ENCODE measurements around the gene MAG. TPM values are rescaled to one million over a fixed set of nuclear protein-coding genes. Genes with fewer than 3 reads are reported as not detected.

The MAG gene
- total RNA-seq, 1 experiment from 2014 or later: not detected

DNA sequence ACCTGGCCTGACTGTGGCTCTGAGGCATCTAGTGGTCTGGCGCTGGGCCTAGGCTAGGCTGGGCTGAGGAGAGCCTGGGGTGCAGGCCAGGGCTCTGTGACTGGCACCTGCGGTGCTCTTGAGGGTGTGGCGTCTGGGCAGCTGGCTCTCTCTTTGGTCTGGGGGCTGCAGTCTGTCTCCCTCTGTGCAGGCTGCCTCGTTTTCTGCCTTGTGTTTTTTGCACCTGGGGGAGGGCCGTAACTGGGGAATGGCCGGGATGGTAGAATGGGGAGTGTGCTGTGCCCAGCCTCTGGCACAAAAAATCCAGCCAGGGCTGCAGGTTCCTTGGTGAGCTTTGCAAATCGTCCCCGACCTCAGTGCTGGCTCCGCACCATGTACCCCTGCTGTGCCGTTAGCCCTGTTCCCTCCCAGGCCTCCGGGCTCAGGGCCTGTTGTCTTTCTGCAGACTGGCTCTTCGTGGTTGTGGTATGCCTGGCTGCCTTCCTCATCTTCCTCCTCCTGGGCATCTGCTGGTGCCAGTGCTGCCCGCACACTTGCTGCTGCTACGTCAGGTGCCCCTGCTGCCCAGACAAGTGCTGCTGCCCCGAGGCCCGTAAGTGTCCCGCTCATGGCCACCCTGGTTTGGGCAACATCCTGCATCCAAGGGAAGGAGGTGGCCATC, 29.7 kb upstream of the MAG start:
- peak; percentile 23 for DNase-seq
- H2BK120ac ChIP-seq (ENCODE audit: low read depth, low read length, poor library complexity, severe bottlenecking): no peak overlapping the region
- H2BK5ac ChIP-seq (ENCODE audit: insufficient read length, low read length): no peak overlapping the region
- no peak overlapping the region for H2BK20ac ChIP-seq (ENCODE audit: low read depth, low read length, poor library complexity, severe bottlenecking)
- WGBS (ENCODE audit: extremely low coverage, insufficient read length, low lambda C conversion rate): no CpG with 5 or more reads among the region's 17 CpGs
- no peak overlapping the region for H3K14ac ChIP-seq (ENCODE audit: insufficient read depth, low read length)
- H2BK12ac ChIP-seq (ENCODE audit: insufficient read length, low read depth, low read length): no peak overlapping the region
- H4K5ac ChIP-seq (ENCODE audit: insufficient read length, low read depth, low read length): no peak overlapping the region
- no peaks in the 10 kb centered on the region for H3K79me2 ChIP-seq (ENCODE audit: insufficient read depth, low read length)
- TF ChIP-seq, protein P1, sequence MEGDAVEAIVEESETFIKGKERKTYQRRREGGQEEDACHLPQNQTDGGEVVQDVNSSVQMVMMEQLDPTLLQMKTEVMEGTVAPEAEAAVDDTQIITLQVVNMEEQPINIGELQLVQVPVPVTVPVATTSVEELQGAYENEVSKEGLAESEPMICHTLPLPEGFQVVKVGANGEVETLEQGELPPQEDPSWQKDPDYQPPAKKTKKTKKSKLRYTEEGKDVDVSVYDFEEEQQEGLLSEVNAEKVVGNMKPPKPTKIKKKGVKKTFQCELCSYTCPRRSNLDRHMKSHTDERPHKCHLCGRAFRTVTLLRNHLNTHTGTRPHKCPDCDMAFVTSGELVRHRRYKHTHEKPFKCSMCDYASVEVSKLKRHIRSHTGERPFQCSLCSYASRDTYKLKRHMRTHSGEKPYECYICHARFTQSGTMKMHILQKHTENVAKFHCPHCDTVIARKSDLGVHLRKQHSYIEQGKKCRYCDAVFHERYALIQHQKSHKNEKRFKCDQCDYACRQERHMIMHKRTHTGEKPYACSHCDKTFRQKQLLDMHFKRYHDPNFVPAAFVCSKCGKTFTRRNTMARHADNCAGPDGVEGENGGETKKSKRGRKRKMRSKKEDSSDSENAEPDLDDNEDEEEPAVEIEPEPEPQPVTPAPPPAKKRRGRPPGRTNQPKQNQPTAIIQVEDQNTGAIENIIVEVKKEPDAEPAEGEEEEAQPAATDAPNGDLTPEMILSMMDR (conservative IDR thresholded peaks at IDR 0.05): no peak
- no peaks in the 10 kb centered on the region for H3K27me3 ChIP-seq (ENCODE audit: insufficient read depth, low read length)
- H2BK15ac ChIP-seq (ENCODE audit: low read depth, low read length): no peak overlapping the region
- no peak overlapping the region for H3K4me2 ChIP-seq (ENCODE audit: insufficient read depth, insufficient read length, low read length)
- no peak overlapping the region for H3K9ac ChIP-seq (ENCODE audit: extremely low read depth, insufficient read length, low read length)
- H2AFZ ChIP-seq (ENCODE audit: low read length): no peak overlapping the region
- H3K18ac ChIP-seq (ENCODE audit: insufficient read length, low read depth, low read length): no peak overlapping the region
- peak overlapping the region in 2 of 3 experiments; percentile 28 to 77; a peak in 3 of 7 replicates for H3K27ac Mint-ChIP-seq
- no peaks in the 10 kb centered on the region for H3K4me1 ChIP-seq (ENCODE audit: insufficient read depth, low read length)
- H3K4me3 Mint-ChIP-seq: no peak overlapping the region
- no peak overlapping the region for H4K91ac ChIP-seq (ENCODE audit: insufficient read length, low read depth, low read length)
- H4K20me1 ChIP-seq (ENCODE audit: control insufficient read depth, insufficient read depth, insufficient read length): no peaks in the 10 kb centered on the region
- H3K4ac ChIP-seq (ENCODE audit: low read depth, low read length): no peak overlapping the region
- no peak overlapping the region for H3T11ph ChIP-seq (ENCODE audit: low read length)
- no peaks in the 10 kb centered on the region for H3K79me1 ChIP-seq (ENCODE audit: insufficient read depth, low read depth, low read length, poor library complexity, severe bottlenecking)
- H3K56ac ChIP-seq (ENCODE audit: insufficient read length, low read depth, low read length): no peak overlapping the region
- H3K36me3 Mint-ChIP-seq (ENCODE audit: insufficient read depth in 1 of 3, low read depth in 3 of 3): peaks cover 23 to 84% (median 76%) of the 10 kb centered on the region in 3 experiments
- no peak overlapping the region for H2AK5ac ChIP-seq (ENCODE audit: insufficient read length, low read length)
- H3K23me2 ChIP-seq (ENCODE audit: insufficient read length, low read depth, low read length, poor library complexity, severe bottlenecking): no peaks in the 10 kb centered on the region
- no peaks in the 10 kb centered on the region for H3K9me3 ChIP-seq (ENCODE audit: control insufficient read depth, low read depth, low read length)
- H4K8ac ChIP-seq (replicated peaks; ENCODE audit: insufficient read length, low read depth, low read length): no peak overlapping the region
- H3K27me3 Mint-ChIP-seq (ENCODE audit: low read depth): no peaks in the 10 kb centered on the region
- peaks cover 16 to 19% of the 10 kb centered on the region in 2 experiments for H3K4me1 Mint-ChIP-seq
- no peak overlapping the region for H3K27ac ChIP-seq (ENCODE audit: insufficient read length, low read depth, low read length)
- H3K23ac ChIP-seq (ENCODE audit: insufficient read length, low read depth, low read length): no peak overlapping the region
- H3K9me3 Mint-ChIP-seq: no peaks in the 10 kb centered on the region

Measured in H9 (cell line).